Measurements from ENCODE around the gene EAPP. TPM values are rescaled to one million over a fixed set of nuclear protein-coding genes. Genes with fewer than 3 reads are reported as not detected.

Gene EAPP
- total and polyA plus RNA-seq, 2 of the 13 experiments (the other 11 are each of a cell fraction or from before 2014, with no cell fraction given) = 68.7 to 110 TPM

GRCh38 chr14:34539407-34540180 lies at the start of gene EAPP (continued):
- no peak for TF ChIP-seq POLR2AphosphoS2 (IDR thresholded peaks at IDR 0.05; ENCODE audit: low read depth, low read length)
- no peak for TF ChIP-seq PRPF4 (IDR thresholded peaks at IDR 0.05; ENCODE audit: low read depth, low read length, poor library complexity, severe bottlenecking)
- TF ChIP-seq ZNF589 (CRISPR knock-in tag; conservative IDR thresholded peaks at IDR 0.05) = peak; percentile 97
- TF ChIP-seq SRF (IDR thresholded peaks at IDR 0.05; ENCODE audit: low read depth, low read length) = peak; percentile 77; the same call in 1 of the 2 replicates
- TF ChIP-seq PREB (CRISPR knock-in tag; IDR thresholded peaks at IDR 0.05) = peak; percentile 95
- peak; percentile 89 for TF ChIP-seq ISL2 (CRISPR knock-in tag; IDR thresholded peaks at IDR 0.05)
- TF ChIP-seq AHDC1 (CRISPR knock-in tag; IDR thresholded peaks at IDR 0.05; ENCODE audit: borderline replicate concordance) = peak; percentile 85
- 0 out of 2 replicates have a peak, but pooled peaks have one; percentile 82 for TF ChIP-seq ZNF367 (CRISPR knock-in tag; IDR thresholded peaks at IDR 0.05; ENCODE audit: borderline replicate concordance)
- TF ChIP-seq ZBTB10 (CRISPR knock-in tag; IDR thresholded peaks at IDR 0.05; ENCODE audit: borderline replicate concordance) = peak; percentile 90
- peak; percentile 98 for TF ChIP-seq ZSCAN9 (CRISPR knock-in tag; IDR thresholded peaks at IDR 0.05; ENCODE audit: borderline replicate concordance)
- peak; percentile 99 for TF ChIP-seq KDM4B (CRISPR knock-in tag; IDR thresholded peaks at IDR 0.05)
- no peak for TF ChIP-seq HMGA1 (CRISPR knock-in tag; conservative IDR thresholded peaks at IDR 0.05)
- 0 out of 2 replicates have a peak, but pooled peaks have one; percentile 76 for TF ChIP-seq ZBTB1 (CRISPR knock-in tag; IDR thresholded peaks at IDR 0.05; ENCODE audit: borderline replicate concordance)
- peak; percentile 78 for TF ChIP-seq CEBPG (CRISPR knock-in tag; IDR thresholded peaks at IDR 0.05)
- TF ChIP-seq ZNF746 (CRISPR knock-in tag; IDR thresholded peaks at IDR 0.05) = peak; percentile 84
- peak; percentile 77; the same call in 1 of the 2 replicates for TF ChIP-seq ARID3A (IDR thresholded peaks at IDR 0.05; ENCODE audit: low read depth, low read length)
